NB4 (cell line): ENCODE data around the gene POU2AF1.

Experiments used
- MAX ChIP-seq: IDR thresholded peaks from 2 replicates; pipeline ENCODE4 v1.6.1; 2011; ENCODE audit warnings: low read depth, low read length
- POLR2A ChIP-seq: IDR thresholded peaks from 2 replicates; pipeline ENCODE4 v1.6.1; 2011; ENCODE audit warnings: mild to moderate bottlenecking; ENCODE audit not compliant: insufficient read length; ENCODE audit errors: extremely low read depth
- TF ChIP-seq, protein P1 (sequence below): IDR thresholded peaks from one replicate; pipeline ENCODE4 v1.5.1; 2012; ENCODE audit warnings: low read depth, low read length

GRCh38 chr11:111347002-111347722 is 31.9 kb downstream of the POU2AF1 start:
- TF ChIP-seq, protein P1, sequence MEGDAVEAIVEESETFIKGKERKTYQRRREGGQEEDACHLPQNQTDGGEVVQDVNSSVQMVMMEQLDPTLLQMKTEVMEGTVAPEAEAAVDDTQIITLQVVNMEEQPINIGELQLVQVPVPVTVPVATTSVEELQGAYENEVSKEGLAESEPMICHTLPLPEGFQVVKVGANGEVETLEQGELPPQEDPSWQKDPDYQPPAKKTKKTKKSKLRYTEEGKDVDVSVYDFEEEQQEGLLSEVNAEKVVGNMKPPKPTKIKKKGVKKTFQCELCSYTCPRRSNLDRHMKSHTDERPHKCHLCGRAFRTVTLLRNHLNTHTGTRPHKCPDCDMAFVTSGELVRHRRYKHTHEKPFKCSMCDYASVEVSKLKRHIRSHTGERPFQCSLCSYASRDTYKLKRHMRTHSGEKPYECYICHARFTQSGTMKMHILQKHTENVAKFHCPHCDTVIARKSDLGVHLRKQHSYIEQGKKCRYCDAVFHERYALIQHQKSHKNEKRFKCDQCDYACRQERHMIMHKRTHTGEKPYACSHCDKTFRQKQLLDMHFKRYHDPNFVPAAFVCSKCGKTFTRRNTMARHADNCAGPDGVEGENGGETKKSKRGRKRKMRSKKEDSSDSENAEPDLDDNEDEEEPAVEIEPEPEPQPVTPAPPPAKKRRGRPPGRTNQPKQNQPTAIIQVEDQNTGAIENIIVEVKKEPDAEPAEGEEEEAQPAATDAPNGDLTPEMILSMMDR: no peak
- no peak for TF ChIP-seq POLR2A
- TF ChIP-seq MAX: no peak
